Stomach (tissue), 9 donors: Measurements from ENCODE around the gene ACOT13. TPM values are rescaled to one million over a fixed set of nuclear protein-coding genes. Genes with fewer than 3 reads are reported as not detected.
"Not testable (repeated sequence)": the region's sequence is repeated elsewhere in the genome, so short reads cannot be mapped to it uniquely, and the experiment has no call there.

Experiments
- DNase-seq, 2 donors: peaks; one replicate each; pipeline versions ENCODE4 v3.0.0 to v3.0.0-alpha.2; 2013 to 2019
- H3K27ac ChIP-seq, 5 donors: fragments of 200-600 bp in 4 of 5; sonication (generic) in 4 of 5; one replicate each; pipeline ENCODE4 v1.5.1; 2013 to 2019; ENCODE audit warnings: mild to moderate bottlenecking in 1 of 5, moderate library complexity in 1 of 5
- H3K27me3 ChIP-seq, 3 donors: fragments of 200-600 bp; sonication (generic); one replicate each; pipeline ENCODE4 v1.5.1; 2017 to 2019; ENCODE audit warnings: mixed run types in 1 of 3
- H3K36me3 ChIP-seq, 4 donors: fragments of 200-600 bp; sonication (generic); 1 replicate in 3 of 4; 2 replicates in 1 of 4; pipeline ENCODE4 v1.5.1; 2016 to 2019
- H3K4me1 ChIP-seq, 4 donors: fragments of 200-600 bp; sonication (generic); one replicate each; pipeline ENCODE4 v1.5.1; 2016 to 2019
- H3K4me3 ChIP-seq, 4 donors: fragments of 200-600 bp; sonication (generic) in 3 of 4; one replicate each; pipeline ENCODE4 v1.5.1; 2016 to 2019; ENCODE audit warnings: mild to moderate bottlenecking in 1 of 4
- H3K9me3 ChIP-seq, 4 donors: fragments of 200-600 bp; sonication (generic); one replicate each; pipeline ENCODE4 v1.5.1; 2016 to 2019
- EP300 ChIP-seq: sonication (generic); formaldehyde crosslinking; IDR thresholded peaks from one replicate; pipeline ENCODE4 v1.6.1; 2017; ENCODE audit warnings: antibody characterized with exemption
- POLR2A ChIP-seq, 4 donors: fragments of 450-650 bp; IDR thresholded peaks; one replicate each; pipeline ENCODE4 v1.6.1; 2016; ENCODE audit warnings: antibody characterized with exemption in 4 of 4, control low read depth in 2 of 4, mild to moderate bottlenecking in 1 of 4, moderate library complexity in 1 of 4
- POLR2AphosphoS5 ChIP-seq, 3 donors: sonication (generic); formaldehyde crosslinking; IDR thresholded peaks; one replicate each; pipeline ENCODE4 v1.6.1; 2016; ENCODE audit warnings: antibody characterized with exemption in 3 of 3
- WGBS, 5 donors: extraction: QIAGEN DNeasy Blood & Tissue Kit in 3 of 5; methylation state at CpG; one replicate each; pipeline versions ENCODE4 v1.1.5 to v1.1.7; 2013 to 2018; 5-methylcytosine and 5-hydroxymethylcytosine counted together
- intact Hi-C: fragments of 100-400 bp; cut with DNase I; formaldehyde crosslinking; loops from one replicate; pipeline ENCODE4 v1.15.1; 2023; ENCODE audit warnings: low total_unique reads
- polyA plus RNA-seq, 3 donors: library from polyadenylated mRNA; stranded (reverse); fragments of 200-250 nt; gene quantifications; one replicate each; pipeline ENCODE4 v1.2.3, GENCODE V29; 2013
- total RNA-seq, 5 donors: library from RNA; depleted of rRNA; stranded (reverse); fragments of >200 nt; gene quantifications; one replicate each; pipeline versions ENCODE4 v1.1.0 to v1.2.3, GENCODE V29; 2014 to 2016
- TF ChIP-seq, protein P1 (sequence below), 7 experiments: fragments of 450-650 bp in 4 of 7; fragments of 200-600 bp in 3 of 7; sonication (generic) in 3 of 7; IDR thresholded peaks; one replicate each; pipeline ENCODE4 v1.5.1; 2016 to 2019; ENCODE audit warnings: antibody characterized with exemption in 7 of 7, control low read depth in 2 of 7, mild to moderate bottlenecking in 1 of 7
- donor health status: healthy with polysubstance abuse.
- donor health status: Bipolar disorder and iron deficiency.
- donor health status: healthy.

The ACOT13 gene
- total and polyA plus RNA-seq, 8 donors = 2.9 to 22.1 (median 9.2) TPM

DNA sequence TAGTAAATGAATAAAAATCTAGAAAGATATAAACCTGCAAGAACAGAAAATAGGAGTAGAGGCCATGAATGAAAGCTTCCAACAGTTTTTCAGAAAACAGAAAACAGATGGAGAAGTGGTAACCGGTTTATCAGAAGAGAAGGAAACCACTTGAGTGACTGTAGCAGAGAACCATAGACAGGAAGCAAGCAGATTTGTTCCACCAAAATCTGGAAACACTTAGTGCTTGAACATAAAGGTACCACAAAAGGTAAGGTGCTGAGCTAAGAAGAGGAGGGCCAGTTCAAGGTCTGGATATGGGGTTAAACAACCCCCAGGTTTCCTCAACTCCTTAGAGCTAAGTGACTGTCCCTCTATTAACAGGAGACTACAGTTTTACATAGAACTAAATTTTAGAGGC lies 11.7 kb upstream of the ACOT13 start:
- Histone ChIP-seq H3K9me3 (no peaks in the 10 kb centered on the region), H3K27me3 (no peaks in the 10 kb centered on the region), H3K4me3 (no peak overlapping the region), H3K4me1 (peaks cover 0 to 15% (median 5%) of the 10 kb centered on the region in 4 donors), H3K36me3 (peaks cover 7 to 68% (median 64%) of the 10 kb centered on the region in 4 donors), H3K27ac (no peak overlapping the region)
- no peak for TF ChIP-seq POLR2A (IDR thresholded peaks at IDR 0.05)
- no peak for TF ChIP-seq EP300
- TF ChIP-seq, protein P1, sequence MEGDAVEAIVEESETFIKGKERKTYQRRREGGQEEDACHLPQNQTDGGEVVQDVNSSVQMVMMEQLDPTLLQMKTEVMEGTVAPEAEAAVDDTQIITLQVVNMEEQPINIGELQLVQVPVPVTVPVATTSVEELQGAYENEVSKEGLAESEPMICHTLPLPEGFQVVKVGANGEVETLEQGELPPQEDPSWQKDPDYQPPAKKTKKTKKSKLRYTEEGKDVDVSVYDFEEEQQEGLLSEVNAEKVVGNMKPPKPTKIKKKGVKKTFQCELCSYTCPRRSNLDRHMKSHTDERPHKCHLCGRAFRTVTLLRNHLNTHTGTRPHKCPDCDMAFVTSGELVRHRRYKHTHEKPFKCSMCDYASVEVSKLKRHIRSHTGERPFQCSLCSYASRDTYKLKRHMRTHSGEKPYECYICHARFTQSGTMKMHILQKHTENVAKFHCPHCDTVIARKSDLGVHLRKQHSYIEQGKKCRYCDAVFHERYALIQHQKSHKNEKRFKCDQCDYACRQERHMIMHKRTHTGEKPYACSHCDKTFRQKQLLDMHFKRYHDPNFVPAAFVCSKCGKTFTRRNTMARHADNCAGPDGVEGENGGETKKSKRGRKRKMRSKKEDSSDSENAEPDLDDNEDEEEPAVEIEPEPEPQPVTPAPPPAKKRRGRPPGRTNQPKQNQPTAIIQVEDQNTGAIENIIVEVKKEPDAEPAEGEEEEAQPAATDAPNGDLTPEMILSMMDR (IDR thresholded peaks at IDR 0.05) = no peak
- TF ChIP-seq POLR2AphosphoS5 (IDR thresholded peaks at IDR 0.05) = no peak
- no peak for DNase-seq
- WGBS, 5 donors = 68 to 81% (median 76%) methylated on average over 1 of the region's 1 CpG
- intact Hi-C loops = no loop called here

DNA sequence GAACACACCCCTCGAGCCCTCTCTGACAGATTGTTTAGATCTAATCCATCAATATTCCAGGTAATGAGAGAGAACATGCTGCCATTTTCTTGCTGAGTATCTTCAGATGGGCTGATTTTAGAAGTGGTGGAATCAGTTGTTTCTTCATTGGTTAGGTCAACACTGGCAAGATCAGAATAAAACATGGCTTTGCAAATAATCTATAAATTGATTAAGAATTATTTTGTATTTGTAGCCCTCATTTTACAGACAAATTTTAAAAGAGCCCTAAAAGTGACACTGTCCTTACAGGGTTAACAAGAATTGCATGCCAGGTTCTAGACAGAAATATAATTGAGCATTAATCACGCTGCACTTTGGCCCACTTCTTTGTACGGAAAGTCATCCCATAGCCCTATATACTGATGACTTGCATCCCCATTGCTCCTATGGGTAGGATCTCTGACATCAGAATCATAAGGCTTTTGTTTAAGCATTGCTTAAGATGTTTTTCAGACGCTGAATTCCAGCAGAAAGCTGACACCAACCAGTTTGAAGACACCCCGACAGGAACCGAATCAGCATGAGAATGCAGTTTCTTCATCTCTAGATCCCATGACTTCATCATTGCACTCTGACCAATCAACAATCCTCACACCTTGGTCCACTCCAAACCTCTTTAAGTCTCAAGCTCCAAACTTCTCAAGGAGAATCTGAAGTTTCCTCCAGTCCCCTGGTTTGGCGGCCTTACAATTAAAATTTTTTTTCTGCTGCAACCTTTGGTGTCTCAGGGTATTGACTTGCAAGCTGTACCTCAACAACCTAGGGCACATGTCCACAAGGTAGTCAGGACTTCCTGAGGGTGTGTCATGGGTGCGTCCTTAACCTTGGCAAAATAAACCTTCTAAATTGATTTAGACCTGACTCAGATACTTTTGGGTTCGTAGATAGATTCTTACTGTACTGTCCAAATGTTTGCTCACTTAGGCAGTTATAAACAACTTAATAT lies 8.0 kb upstream of the ACOT13 start:
- TF ChIP-seq EP300 (no peak), POLR2AphosphoS5 (IDR thresholded peaks at IDR 0.05) (no peak), POLR2A (IDR thresholded peaks at IDR 0.05) (no peak)
- TF ChIP-seq, protein P1 (IDR thresholded peaks at IDR 0.05) = no peak
- no peak for DNase-seq
- H3K9me3 ChIP-seq = no peaks in the 10 kb centered on the region
- H3K36me3 ChIP-seq = peaks cover 4 to 53% (median 52%) of the 10 kb centered on the region in 4 donors
- 63 to 67% (median 65%) methylated on average over 9 of the region's 9 CpGs for WGBS, 5 donors
- H3K4me1 ChIP-seq = peaks cover 0 to 30% (median 10%) of the 10 kb centered on the region in 4 donors
- no peak overlapping the region for H3K4me3 ChIP-seq
- intact Hi-C loops = no loop called here
- H3K27me3 ChIP-seq = no peaks in the 10 kb centered on the region
- peak overlapping the region in 2 of 5 donors; percentile 22 to 25 for H3K27ac ChIP-seq

DNA sequence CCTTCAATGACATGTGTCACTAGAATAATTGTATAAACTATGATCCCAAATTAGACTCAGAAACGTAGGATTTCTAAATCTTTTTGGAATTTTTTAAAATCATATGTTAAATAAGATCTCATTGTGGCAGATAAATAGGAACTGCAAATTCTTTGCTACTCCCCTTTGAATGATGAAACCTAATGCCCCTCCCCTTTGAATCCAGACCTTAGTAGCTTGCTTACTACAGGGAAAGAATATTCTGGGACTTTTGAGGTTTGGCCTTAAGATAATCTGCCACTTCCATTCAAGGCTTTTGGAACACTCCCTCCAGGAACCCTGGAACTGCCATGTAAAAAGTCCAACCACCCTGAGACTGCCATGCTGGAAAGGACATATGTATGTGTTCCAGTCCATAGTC lies 7.3 kb upstream of the ACOT13 start:
- Histone ChIP-seq H3K27ac (peak overlapping the region in 1 of 5 donors; percentile 22), H3K4me1 (peaks cover 0 to 37% (median 13%) of the 10 kb centered on the region in 4 donors), H3K36me3 (peaks cover 4 to 51% (median 50%) of the 10 kb centered on the region in 4 donors), H3K4me3 (no peak overlapping the region), H3K9me3 (no peaks in the 10 kb centered on the region), H3K27me3 (no peaks in the 10 kb centered on the region)
- TF ChIP-seq POLR2AphosphoS5 (IDR thresholded peaks at IDR 0.05) (no peak), POLR2A (IDR thresholded peaks at IDR 0.05) (no peak), EP300 (no peak)
- TF ChIP-seq, protein P1 (IDR thresholded peaks at IDR 0.05) = no peak
- DNase-seq = no peak
- WGBS, 5 donors = 53 to 68% (median 58%) methylated on average over 1 of the region's 1 CpG
- intact Hi-C loops = no loop called here

DNA sequence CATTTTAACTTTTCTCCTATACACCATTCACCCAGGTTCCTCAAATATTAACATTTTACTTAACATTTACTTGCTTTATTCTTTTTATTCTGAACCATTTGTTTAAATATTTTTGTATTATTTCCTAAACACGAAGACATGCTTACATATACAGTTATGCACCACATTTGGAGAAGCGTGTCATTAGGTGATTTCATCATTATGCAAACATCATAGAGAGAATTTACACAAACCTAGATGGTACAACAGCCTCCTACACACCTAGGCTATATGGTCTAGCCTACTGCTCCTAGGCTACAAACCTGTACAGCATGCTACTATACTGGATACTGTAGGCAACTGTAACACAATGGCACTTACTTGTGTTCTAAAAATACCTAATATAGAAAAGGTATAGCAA lies 6.8 kb upstream of the ACOT13 start:
- Histone ChIP-seq H3K4me3 (no peak overlapping the region), H3K4me1 (peaks cover under 1 to 42% (median 16%) of the 10 kb centered on the region in 4 donors), H3K9me3 (no peaks in the 10 kb centered on the region), H3K27me3 (no peaks in the 10 kb centered on the region), H3K27ac (no peak overlapping the region), H3K36me3 (peaks cover 4 to 51% (median 48%) of the 10 kb centered on the region in 4 donors)
- no peak for DNase-seq
- WGBS, 5 donors = 69 to 86% (median 80%) methylated on average over 2 of the region's 2 CpGs
- TF ChIP-seq POLR2AphosphoS5 (IDR thresholded peaks at IDR 0.05) (no peak), EP300 (no peak), POLR2A (IDR thresholded peaks at IDR 0.05) (no peak)
- TF ChIP-seq, protein P1 (IDR thresholded peaks at IDR 0.05) = no peak
- intact Hi-C loops = no loop called here

DNA sequence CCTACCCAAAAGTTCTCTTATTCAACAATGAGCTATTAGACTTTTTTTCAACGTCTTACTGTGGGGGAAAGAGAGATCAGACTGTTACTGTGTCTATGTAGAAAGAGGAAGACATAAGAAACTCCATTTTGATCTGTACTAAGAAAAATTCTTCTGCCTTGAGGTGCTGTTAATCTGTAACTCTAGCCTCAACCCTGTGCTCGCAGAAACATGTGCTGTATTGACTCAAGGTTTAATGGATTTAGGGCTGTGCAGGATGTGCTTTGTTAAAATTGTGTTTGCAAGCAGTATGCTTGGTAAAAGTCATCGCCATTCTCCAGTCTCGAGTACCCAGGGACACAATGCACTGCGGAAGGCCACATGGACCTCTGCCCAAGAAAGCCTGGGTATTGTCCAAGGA lies 5.1 kb upstream of the ACOT13 start:
- H3K27me3 ChIP-seq, H3K27ac ChIP-seq, H3K9me3 ChIP-seq, H3K4me3 ChIP-seq, intact Hi-C loops, DNase-seq: not testable (repeated sequence)
- Histone ChIP-seq H3K4me1 (peaks cover 9 to 42% (median 26%) of the 10 kb centered on the region in 4 donors), H3K36me3 (peaks cover 4 to 46% (median 43%) of the 10 kb centered on the region in 4 donors)
- 40 to 74% (median 52%) methylated on average over 5 of the region's 5 CpGs for WGBS, 5 donors
